GM21390 (cell line): ENCODE data around the gene PYDC2.
"Not testable (repeated sequence)": the region's sequence is repeated elsewhere in the genome, so short reads cannot be mapped to it uniquely, and the experiment has no call there.

ENCODE experiments used
- ATAC-seq: cut with Tn5 transposase; IDR thresholded peaks from one replicate; pipeline ENCODE4 v1.9.1; 2021; ENCODE audit not compliant: unreplicated experiment

PYDC2 gene

GRCh38 chr3:191460360-191460759 is 603 bp upstream of the PYDC2 start:
- ATAC-seq: no peak

DNA sequence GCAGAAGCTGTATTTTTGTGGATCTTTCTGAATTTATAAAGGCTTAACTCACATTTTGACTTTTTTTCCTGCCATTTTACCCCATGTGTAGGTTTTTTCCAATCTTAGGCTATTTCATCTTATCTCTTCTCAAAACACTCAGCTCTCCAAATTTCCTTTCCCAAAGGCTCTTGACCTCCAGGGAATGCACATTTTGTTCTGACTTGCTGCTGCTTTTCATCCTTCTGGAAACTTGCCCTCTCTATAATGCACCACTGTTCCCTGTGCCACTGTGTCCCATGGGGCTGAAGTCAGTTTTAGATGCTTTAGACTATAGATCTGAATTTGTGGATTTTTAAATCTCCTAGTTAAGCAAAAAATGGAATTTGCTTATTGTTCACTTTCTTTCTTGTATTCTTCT is 9.1 kb downstream of the PYDC2 start:
- no peak for ATAC-seq

DNA sequence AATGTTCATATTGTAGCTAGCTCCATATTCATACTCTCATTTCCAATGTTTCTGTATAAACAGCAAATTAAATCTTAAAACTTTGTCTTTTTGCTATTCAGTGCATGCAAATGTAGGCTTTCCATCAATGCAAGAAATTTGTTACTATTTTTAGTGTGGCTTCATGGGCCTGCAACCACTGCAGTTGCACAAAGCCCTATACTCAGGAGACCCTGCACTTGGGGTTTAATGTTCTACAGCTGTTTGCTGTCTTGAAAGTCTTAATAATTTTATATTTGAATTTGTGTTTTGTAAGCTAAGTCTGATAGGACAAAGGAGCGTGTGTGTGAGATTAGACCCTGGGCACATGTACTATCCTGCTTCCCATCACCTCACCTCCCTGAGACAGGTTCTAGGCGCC is 9.6 kb downstream of the PYDC2 start:
- no peak for ATAC-seq

DNA sequence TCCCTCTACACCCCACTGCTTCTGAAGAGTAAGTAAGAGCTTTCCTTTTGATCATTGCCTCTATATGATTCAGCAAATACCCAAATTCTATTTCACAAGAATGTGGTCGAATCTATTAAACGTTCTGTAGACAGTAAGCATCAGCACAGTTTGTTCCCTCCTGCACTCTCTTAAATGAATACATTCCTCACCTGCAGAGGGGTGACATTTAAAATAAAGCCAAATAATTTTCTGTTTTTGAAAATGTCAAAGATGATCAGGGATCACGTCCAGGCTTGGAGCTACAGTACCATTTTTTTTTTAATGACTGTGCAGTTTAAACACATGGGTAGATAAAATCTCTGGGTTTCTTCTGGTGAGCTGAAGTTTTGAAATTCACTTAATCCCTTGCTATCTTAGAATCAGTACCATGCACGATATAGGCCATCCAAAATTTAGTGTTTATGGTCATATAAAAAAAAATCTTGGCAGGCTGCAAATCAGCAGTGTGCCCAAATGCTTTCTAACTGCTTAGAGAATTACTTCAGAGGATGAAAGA is 12.8 kb downstream of the PYDC2 start:
- no peak for ATAC-seq

DNA sequence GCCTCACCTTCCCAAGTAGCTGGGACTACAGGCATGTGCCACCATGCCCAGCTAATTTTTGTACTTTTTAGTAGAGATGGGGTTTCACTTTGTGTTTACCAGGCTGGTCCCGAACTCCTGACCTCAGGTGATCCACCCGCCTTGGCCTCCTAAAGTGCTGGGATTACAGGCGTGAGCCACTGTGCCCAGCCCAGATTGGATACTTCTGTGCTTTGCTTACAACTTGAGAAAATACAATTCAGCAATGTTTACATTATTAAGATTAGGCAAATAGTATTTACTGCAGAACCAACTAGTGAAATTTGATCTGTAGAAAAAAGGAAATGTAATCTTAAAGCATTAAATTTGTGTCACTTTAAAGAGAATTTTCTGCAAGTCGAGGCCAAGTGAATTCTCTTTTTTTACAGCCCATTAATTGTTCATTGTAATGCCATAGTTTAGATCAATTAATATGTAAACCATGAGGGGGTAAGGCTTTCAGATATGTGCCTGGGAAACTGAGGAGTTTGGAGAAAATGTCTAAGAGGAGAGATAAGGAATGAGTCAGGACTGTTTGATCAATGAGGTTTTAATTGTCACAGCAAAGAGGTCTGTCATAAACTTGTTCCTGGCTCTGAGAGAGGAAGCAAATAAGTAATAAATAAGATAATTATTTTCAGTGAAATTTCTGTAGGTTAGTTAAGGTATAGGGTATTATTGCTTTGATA is 15.3 kb downstream of the PYDC2 start:
- no peak for ATAC-seq

- not testable (repeated sequence) for ATAC-seq
These were observed 23.0 kb downstream of the PYDC2 start for GRCh38 chr3:191483994-191484393.

DNA sequence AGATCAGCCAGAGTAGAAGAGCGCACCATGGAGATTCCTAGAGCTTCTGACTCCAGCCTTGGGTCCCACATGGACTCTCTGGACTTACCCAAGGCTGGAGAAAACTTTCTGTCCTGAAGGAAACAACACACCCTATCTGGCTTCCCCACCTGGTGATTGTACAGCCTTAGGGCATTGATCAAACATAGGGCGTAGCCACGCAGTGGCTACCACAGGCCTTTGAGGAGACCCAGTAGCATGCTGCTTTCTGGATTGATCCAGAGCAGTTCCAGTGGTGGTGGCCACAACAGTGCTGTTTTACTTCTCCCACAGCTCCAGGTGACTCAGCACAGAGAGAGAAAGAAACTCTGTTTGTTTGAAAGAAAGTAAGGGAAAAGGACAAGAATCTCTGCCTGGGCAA is 23.5 kb downstream of the PYDC2 start:
- ATAC-seq: no peak

GRCh38 chr3:191492601-191493000 is 31.6 kb downstream of the PYDC2 start:
- no peak for ATAC-seq

- ATAC-seq: no peak
These were observed 32.4 kb downstream of the PYDC2 start for GRCh38 chr3:191493336-191493735.

- ATAC-seq: no peak
These were observed 38.5 kb downstream of the PYDC2 start for GRCh38 chr3:191499307-191500080.

GRCh38 chr3:191500892-191501291 is 39.9 kb downstream of the PYDC2 start:
- ATAC-seq: no peak

GRCh38 chr3:191502583-191502982 is 41.6 kb downstream of the PYDC2 start:
- no peak for ATAC-seq

GRCh38 chr3:191509078-191509477 is 48.1 kb downstream of the PYDC2 start:
- ATAC-seq: no peak
